Spinal cord (tissue), 10 donors: ENCODE measurements around the gene DHRS1. TPM values are rescaled to one million over a fixed set of nuclear protein-coding genes. Genes with fewer than 3 reads are reported as not detected.

Source experiments
- DNase-seq, 6 donors: peaks; one replicate each; pipeline versions ENCODE4 v3.0.0 to v3.0.0-alpha.2; 2013 to 2015; ENCODE audit warnings: low spot score in 6 of 6, low read depth in 4 of 6
- H3K27ac ChIP-seq: one replicate; pipeline ENCODE4 v1.5.1; 2013; ENCODE audit warnings: low read depth, low read length, control low read depth
- H3K27me3 ChIP-seq: one replicate; pipeline ENCODE4 v1.6.1; 2013; ENCODE audit warnings: low read length; ENCODE audit not compliant: control insufficient read depth, insufficient read depth
- H3K36me3 ChIP-seq: one replicate; pipeline ENCODE4 v1.6.1; 2013; ENCODE audit warnings: low read length; ENCODE audit not compliant: control insufficient read depth, insufficient read depth
- H3K4me1 ChIP-seq: one replicate; pipeline ENCODE4 v1.6.1; 2013; ENCODE audit warnings: low read length; ENCODE audit not compliant: control insufficient read depth, insufficient read depth
- H3K4me3 ChIP-seq: one replicate; pipeline ENCODE4 v1.5.1; 2013; ENCODE audit warnings: low read depth, low read length, control low read depth
- H3K9me3 ChIP-seq: one replicate; pipeline ENCODE4 v1.6.1; 2013; ENCODE audit warnings: low read length; ENCODE audit not compliant: control insufficient read depth, insufficient read depth
- WGBS: methylation state at CpG from one replicate; pipeline ENCODE4 v1.1.5; 2013; ENCODE audit warnings: missing lambda C conversion rate; ENCODE audit not compliant: insufficient coverage; 5-methylcytosine and 5-hydroxymethylcytosine counted together
- polyA plus RNA-seq, 2 donors: library from polyadenylated mRNA; unstranded; fragments of 120-200 nt; gene quantifications; one replicate each; pipeline ENCODE4 v1.2.1, GENCODE V29; 2013; ENCODE audit not compliant: insufficient read length in 2 of 2
- total RNA-seq, 2 donors: library from RNA; depleted of rRNA in 1 of 2; stranded (reverse); fragments of 120-200 nt in 1 of 2; fragments of >200 nt in 1 of 2; gene quantifications; one replicate each; pipeline versions ENCODE4 v1.2.3 to v1.2.4, GENCODE V29; 2013 to 2014
- donor health status: healthy.

The DHRS1 gene
- total and polyA plus RNA-seq, 4 donors = 12.6 to 47.5 (median 25.7) TPM

- peak in 2 of 6 donors; percentile 72 to 83 for DNase-seq
- Histone ChIP-seq H3K27ac (peak overlapping the region; percentile 100), H3K4me3 (peak overlapping the region; percentile 96), H3K36me3 (peaks cover 36% of the 10 kb centered on the region), H3K9me3 (no peaks in the 10 kb centered on the region), H3K4me1 (peaks cover 33% of the 10 kb centered on the region), H3K27me3 (no peaks in the 10 kb centered on the region)
- 2% methylated on average over 39 of the region's 39 CpGs for WGBS
Measured at GRCh38 chr14:24241829-24242443, 57.6 kb downstream of the DHRS1 start.

Other genes with a start within 250 kb of the DHRS1 start
Only the 30 nearest of the 34 such genes appear.
- gene DCAF11, start 185.0 kb downstream of the DHRS1 start, total RNA-seq = 10 to 100 TPM; 62.1 to 66.9 TPM
- 10 to 100 TPM; 59.5 to 64.1 TPM for gene DCAF11, start 185.0 kb downstream of the DHRS1 start, polyA plus RNA-seq
- 1 to 10 TPM; 1.8 to 2.4 TPM for gene NRL, start 184.8 kb downstream of the DHRS1 start, total RNA-seq
- gene NRL, start 184.8 kb downstream of the DHRS1 start, polyA plus RNA-seq = 1 to 10 TPM; 3.5 to 4.8 TPM
- under 1 TPM in 1 of 2 donors, not detected in 1; 0.77 TPM for gene FITM1, start 169.1 kb downstream of the DHRS1 start, total RNA-seq
- 1 to 10 TPM; 1.1 to 1.2 TPM for gene FITM1, start 169.1 kb downstream of the DHRS1 start, polyA plus RNA-seq
- 100 to 1,000 TPM in 1 of 2 donors, 10 to 100 TPM in 1; 49.0 to 134 TPM for gene PSME1, start 163.6 kb downstream of the DHRS1 start, total RNA-seq
- gene PSME1, start 163.6 kb downstream of the DHRS1 start, polyA plus RNA-seq = 100 to 1,000 TPM in 1 of 2 donors, 10 to 100 TPM in 1; 96.2 to 103 TPM
- 10 to 100 TPM; 11.0 to 20.1 TPM for gene EMC9, start 158.2 kb downstream of the DHRS1 start, total RNA-seq
- gene EMC9, start 158.2 kb downstream of the DHRS1 start, polyA plus RNA-seq = 10 to 100 TPM; 31.2 to 37.2 TPM
- 100 to 1,000 TPM in 1 of 2 donors, 10 to 100 TPM in 1; 59.4 to 136 TPM for gene PSME2, start 153.2 kb downstream of the DHRS1 start, total RNA-seq
- 100 to 1,000 TPM; 112 to 115 TPM for gene PSME2, start 153.2 kb downstream of the DHRS1 start, polyA plus RNA-seq
- gene RNF31, start 152.3 kb downstream of the DHRS1 start, total RNA-seq = 10 to 100 TPM; 17.8 to 47.3 TPM
- gene RNF31, start 152.3 kb downstream of the DHRS1 start, polyA plus RNA-seq = 10 to 100 TPM; 50.2 to 56.8 TPM
- 10 to 100 TPM; 50.0 to 81.4 TPM for gene IRF9, start 138.5 kb downstream of the DHRS1 start, total RNA-seq
- gene IRF9, start 138.5 kb downstream of the DHRS1 start, polyA plus RNA-seq = 10 to 100 TPM; 68.6 to 74.0 TPM
- 10 to 100 TPM; 18.7 to 21.8 TPM for gene REC8, start 127.7 kb downstream of the DHRS1 start, total RNA-seq
- gene REC8, start 127.7 kb downstream of the DHRS1 start, polyA plus RNA-seq = 100 to 1,000 TPM in 1 of 2 donors, 10 to 100 TPM in 1; 95.9 to 129 TPM
- gene IPO4, start 111.0 kb downstream of the DHRS1 start, total RNA-seq = 10 to 100 TPM in 1 of 2 donors, 1 to 10 TPM in 1; 9.2 to 28.2 TPM
- gene IPO4, start 111.0 kb downstream of the DHRS1 start, polyA plus RNA-seq = 10 to 100 TPM; 19.4 to 22.7 TPM
- gene TM9SF1, start 104.3 kb downstream of the DHRS1 start, total RNA-seq = 10 to 100 TPM; 36.6 to 62.9 TPM
- 10 to 100 TPM; 30.7 to 36.8 TPM for gene TM9SF1, start 104.3 kb downstream of the DHRS1 start, polyA plus RNA-seq
- not detected for gene TSSK4, start 94.1 kb downstream of the DHRS1 start, total RNA-seq
- 10 to 100 TPM in 1 of 2 donors, 1 to 10 TPM in 1; 7.4 to 15.2 TPM for gene TSSK4, start 94.1 kb downstream of the DHRS1 start, polyA plus RNA-seq
- 10 to 100 TPM; 23.2 to 44.2 TPM for gene CHMP4A, start 86.3 kb downstream of the DHRS1 start, total RNA-seq
- gene CHMP4A, start 86.3 kb downstream of the DHRS1 start, polyA plus RNA-seq = 10 to 100 TPM; 48.9 to 62.9 TPM
- 10 to 100 TPM; 22.1 to 46.2 TPM for gene MDP1, start 83.7 kb downstream of the DHRS1 start, total RNA-seq
- 10 to 100 TPM; 19.5 to 21.3 TPM for gene MDP1, start 83.7 kb downstream of the DHRS1 start, polyA plus RNA-seq
- gene NEDD8, start 67.4 kb downstream of the DHRS1 start, total RNA-seq = 100 to 1,000 TPM in 1 of 2 donors, 10 to 100 TPM in 1; 79.6 to 278 TPM
- 100 to 1,000 TPM; 229 to 250 TPM for gene NEDD8, start 67.4 kb downstream of the DHRS1 start, polyA plus RNA-seq
- 10 to 100 TPM; 57.5 to 77.4 TPM for gene GMPR2, start 66.9 kb downstream of the DHRS1 start, total RNA-seq
- 10 to 100 TPM; 84.0 to 96.9 TPM for gene GMPR2, start 66.9 kb downstream of the DHRS1 start, polyA plus RNA-seq
- gene TINF2, start 57.2 kb downstream of the DHRS1 start, total RNA-seq = 10 to 100 TPM; 41.9 to 64.1 TPM
- 10 to 100 TPM; 51.8 to 59.1 TPM for gene TINF2, start 57.2 kb downstream of the DHRS1 start, polyA plus RNA-seq
- gene TGM1, start 36.6 kb downstream of the DHRS1 start, total RNA-seq = 1 to 10 TPM in 1 of 2 donors, under 1 TPM in 1; 0.99 to 6.2 TPM
- gene TGM1, start 36.6 kb downstream of the DHRS1 start, polyA plus RNA-seq = 1 to 10 TPM; 4.9 to 6.1 TPM
- gene RABGGTA, start 28.2 kb downstream of the DHRS1 start, total RNA-seq = 10 to 100 TPM; 23.1 to 23.5 TPM
- 10 to 100 TPM; 31.8 to 42.9 TPM for gene RABGGTA, start 28.2 kb downstream of the DHRS1 start, polyA plus RNA-seq
- gene NOP9, start 70 bp upstream of the DHRS1 start, total RNA-seq = 10 to 100 TPM; 18.7 to 21.5 TPM
- gene NOP9, start 70 bp upstream of the DHRS1 start, polyA plus RNA-seq = 10 to 100 TPM; 25.7 to 27.7 TPM
- 10 to 100 TPM in 1 of 2 donors, 1 to 10 TPM in 1; 4.9 to 14.8 TPM for gene CIDEB, start 8.2 kb upstream of the DHRS1 start, total RNA-seq
- 1 to 10 TPM; 6.3 to 7.8 TPM for gene CIDEB, start 8.2 kb upstream of the DHRS1 start, polyA plus RNA-seq
- 1 to 10 TPM; 1.4 to 3.6 TPM for gene LTB4R2, start 10.4 kb upstream of the DHRS1 start, total RNA-seq
- 1 to 10 TPM; 2.5 to 3.3 TPM for gene LTB4R2, start 10.4 kb upstream of the DHRS1 start, polyA plus RNA-seq
- 1 to 10 TPM; 2.7 to 2.8 TPM for gene LTB4R, start 11.7 kb upstream of the DHRS1 start, total RNA-seq
- 1 to 10 TPM; 3.8 to 6.2 TPM for gene LTB4R, start 11.7 kb upstream of the DHRS1 start, polyA plus RNA-seq
- 1 to 10 TPM; 3.5 to 9.0 TPM for gene ADCY4, start 35.3 kb upstream of the DHRS1 start, total RNA-seq
- 10 to 100 TPM; 11.9 to 16.0 TPM for gene ADCY4, start 35.3 kb upstream of the DHRS1 start, polyA plus RNA-seq
- 1 to 10 TPM; 1.4 to 3.1 TPM for gene RIPK3, start 40.2 kb upstream of the DHRS1 start, total RNA-seq
- 1 to 10 TPM; 1.4 to 2.0 TPM for gene RIPK3, start 40.2 kb upstream of the DHRS1 start, polyA plus RNA-seq
- gene NFATC4, start 68.4 kb upstream of the DHRS1 start, total RNA-seq = 10 to 100 TPM; 10.8 to 63.3 TPM
- 10 to 100 TPM; 23.6 to 42.0 TPM for gene NFATC4, start 68.4 kb upstream of the DHRS1 start, polyA plus RNA-seq
- 10 to 100 TPM; 14.8 to 37.4 TPM for gene NYNRIN, start 99.2 kb upstream of the DHRS1 start, total RNA-seq
- 10 to 100 TPM; 25.3 to 35.0 TPM for gene NYNRIN, start 99.2 kb upstream of the DHRS1 start, polyA plus RNA-seq
- 1 to 10 TPM in 1 of 2 donors, under 1 TPM in 1; 0.59 to 2.4 TPM for gene CBLN3, start 129.9 kb upstream of the DHRS1 start, total RNA-seq
- 1 to 10 TPM; 1.4 to 1.7 TPM for gene CBLN3, start 129.9 kb upstream of the DHRS1 start, polyA plus RNA-seq
- gene KHNYN, start 130.2 kb upstream of the DHRS1 start, total RNA-seq = 10 to 100 TPM; 24.4 to 38.3 TPM
- gene KHNYN, start 130.2 kb upstream of the DHRS1 start, polyA plus RNA-seq = 10 to 100 TPM; 19.4 to 21.7 TPM
- gene SDR39U1, start 143.0 kb upstream of the DHRS1 start, total RNA-seq = 10 to 100 TPM; 18.5 to 34.4 TPM
- gene SDR39U1, start 143.0 kb upstream of the DHRS1 start, polyA plus RNA-seq = 10 to 100 TPM; 88.7 to 96.8 TPM